Endothelial cell of umbilical vein (primary cell): ENCODE data around the gene USP35. TPM values are rescaled to one million over a fixed set of nuclear protein-coding genes. Genes with fewer than 3 reads are reported as not detected.

Experiments
- BruUV-seq: library from RNA; stranded (reverse); fragments of 400-500 nt; replicated peaks from 2 replicates; lab custom pipeline; 2021; lab: Mats Ljungman, UMichigan
- CTCF ChIA-PET: fragments of 300-600, 350-600 bp; sonication (Branson Sonifier 250); formaldehyde crosslinking; loops from one replicate; lab custom pipeline; 2021; ENCODE audit warnings: antibody characterized with exemption, inconsistent platforms; lab: Charles Lee
- POLR2A ChIA-PET: fragments of 300-600, 350-600 bp; sonication (Branson Sonifier 250); formaldehyde crosslinking; loops from one replicate; lab custom pipeline; 2021; ENCODE audit warnings: antibody characterized with exemption, inconsistent platforms; lab: Charles Lee
- DNase-seq: peaks from one replicate; pipeline ENCODE4 v3.0.0-alpha.2; 2011; ENCODE audit warnings: low read depth, low spot score
- FAIRE-seq: peaks from 2 replicates; lab custom pipeline; 2011; peaks lifted over from hg19 to GRCh38; lab: Jason Lieb, UNC
- H2AFZ ChIP-seq: 2 replicates; pipeline ENCODE4 v1.6.0; 2012; ENCODE audit warnings: low read depth, low read length, control low read depth, inconsistent platforms
- H3K27ac ChIP-seq: 2 replicates; pipeline ENCODE4 v1.5.1; 2011; ENCODE audit warnings: low read depth, mild to moderate bottlenecking, control low read depth, low read length, moderate library complexity; ENCODE audit not compliant: insufficient read depth
- H3K27me3 ChIP-seq, 2 experiments: 2 replicates each; pipeline versions ENCODE4 v1.6.0 to v1.6.1; 2011; ENCODE audit warnings: low read length in 2 of 2, mixed read lengths in 1 of 2; ENCODE audit not compliant: control insufficient read depth in 2 of 2, insufficient read depth in 2 of 2
- H3K36me3 ChIP-seq, 2 experiments: 2 replicates in 1 of 2; 3 replicates in 1 of 2; pipeline ENCODE4 v1.5.1; 2011; ENCODE audit warnings: low read length in 2 of 2, mild to moderate bottlenecking in 1 of 2, moderate library complexity in 1 of 2; ENCODE audit not compliant: control insufficient read depth in 2 of 2, insufficient read depth in 2 of 2; ENCODE audit errors: extremely low read depth in 1 of 2
- H3K4me1 ChIP-seq: 3 replicates; pipeline ENCODE4 v1.5.1; 2011; ENCODE audit warnings: mild to moderate bottlenecking, low read length; ENCODE audit not compliant: control insufficient read depth, insufficient read depth; ENCODE audit errors: extremely low read depth
- H3K4me2 ChIP-seq: 2 replicates; pipeline ENCODE4 v1.6.1; 2011; ENCODE audit warnings: low read length, control low read depth, mixed read lengths; ENCODE audit not compliant: insufficient read depth
- H3K4me3 ChIP-seq, 3 experiments: fragments of 200-600 bp in 1 of 3; sonication (generic), shearing (Covaris generic) in 1 of 3; replicated peaks in 1 of 3; 2 replicates each; pipeline ENCODE4 v1.5.1; 2011 to 2016; ENCODE audit warnings: control low read depth in 3 of 3, low read length in 3 of 3, mild to moderate bottlenecking in 2 of 3, inconsistent platforms in 1 of 3, low read depth in 1 of 3, moderate library complexity in 1 of 3; ENCODE audit not compliant: insufficient read depth in 1 of 3
- H3K79me2 ChIP-seq: 2 replicates; pipeline ENCODE4 v1.6.0; 2012; ENCODE audit warnings: low read length, inconsistent platforms; ENCODE audit not compliant: control insufficient read depth, insufficient read depth
- H3K9ac ChIP-seq: replicated peaks from 2 replicates; pipeline ENCODE3; 2011; ENCODE audit warnings: low read length, control low read depth; ENCODE audit not compliant: insufficient read depth; ENCODE audit errors: extremely low read depth
- H3K9me1 ChIP-seq: replicated peaks from 3 replicates; pipeline ENCODE4 v1.6.0; 2011; ENCODE audit warnings: mild to moderate bottlenecking, low read length; ENCODE audit not compliant: control insufficient read depth, insufficient read depth; ENCODE audit errors: extremely low read depth
- H3K9me3 ChIP-seq: replicated peaks from 2 replicates; pipeline ENCODE4 v1.5.1; 2012; ENCODE audit warnings: low read length, inconsistent platforms; ENCODE audit not compliant: control insufficient read depth, insufficient read depth
- H4K20me1 ChIP-seq: replicated peaks from 2 replicates; pipeline ENCODE3; 2011; ENCODE audit warnings: mild to moderate bottlenecking, low read length; ENCODE audit not compliant: control insufficient read depth, insufficient read depth; ENCODE audit errors: extremely low read depth
- CTCF ChIP-seq, 2 donors: IDR thresholded peaks; 1 replicate in 1 of 2; 2 replicates in 1 of 2; pipeline ENCODE4 v1.5.1; 2011; ENCODE audit warnings: low read length in 2 of 2, mild to moderate bottlenecking in 2 of 2, moderate library complexity in 2 of 2, control low read depth in 1 of 2, inconsistent platforms in 1 of 2, low read depth in 1 of 2; ENCODE audit not compliant: insufficient read depth in 1 of 2; ENCODE audit errors: extremely low read depth in 1 of 2
- FOS ChIP-seq: IDR thresholded peaks from 2 replicates; pipeline ENCODE4 v1.6.1; 2011; ENCODE audit warnings: mild to moderate bottlenecking, low read length, moderate library complexity, borderline replicate concordance; ENCODE audit not compliant: insufficient read depth
- GATA2 ChIP-seq: IDR thresholded peaks from 2 replicates; pipeline ENCODE4 v1.7.0; 2011; ENCODE audit warnings: low read depth, mild to moderate bottlenecking, moderate library complexity, mixed read lengths, low read length; ENCODE audit not compliant: insufficient read length, insufficient read depth
- MYC ChIP-seq: IDR thresholded peaks from one replicate; pipeline ENCODE4 v1.6.1; 2011; ENCODE audit warnings: mild to moderate bottlenecking, low read depth, low read length
- POLR2A ChIP-seq: IDR thresholded peaks from 2 replicates; pipeline ENCODE4 v1.6.1; 2012; ENCODE audit warnings: low read depth, mild to moderate bottlenecking, control low read depth, low read length
- POLR2AphosphoS5 ChIP-seq: IDR thresholded peaks from 2 replicates; pipeline ENCODE4 v1.6.1; 2012; ENCODE audit warnings: low read depth, mild to moderate bottlenecking, control low read depth, low read length, moderate library complexity; ENCODE audit not compliant: insufficient read depth
- dilution Hi-C: fragments of 300-500 bp; cut with MboI; formaldehyde crosslinking; loops from one replicate; pipeline ENCODE4 v1.15.0; 2019; ENCODE audit warnings: low sequenced_read_pairs; ENCODE audit not compliant: extremely low pct_ligation_motif_present
- intact Hi-C: fragments of 100-400 bp; cut with micrococcal nuclease; formaldehyde crosslinking; loops from one replicate; pipeline ENCODE4 v1.10.0; 2022
- polyA plus RNA-seq, 4 experiments: library from polyadenylated mRNA; depleted of rRNA in 3 of 4; stranded (reverse) in 3 of 4; unstranded in 1 of 4; fragments of >200 nt; gene quantifications; 2 replicates each; pipeline versions ENCODE4 v1.2.1 to v1.2.3, GENCODE V29; 2011 to 2012; ENCODE audit warnings: missing spikeins in 1 of 4
- total RNA-seq: library from RNA; stranded (reverse); gene quantifications from 2 replicates; pipeline ENCODE4 v1.2.3, GENCODE V29; 2021

The USP35 gene
- total and polyA plus RNA-seq, 2 donors (not counting 3 experiments of a cell fraction or from before 2014, with no cell fraction given): 8.9 to 12.4 TPM

GRCh38 chr11:78168539-78169477, 19.9 kb upstream of the USP35 start:
- Histone ChIP-seq H3K79me2 (no peaks in the 10 kb centered on the region), H4K20me1 (no peaks in the 10 kb centered on the region), H3K36me3 (peaks cover 0 to 7% of the 10 kb centered on the region in 2 experiments), H3K4me1 (peaks cover 12% of the 10 kb centered on the region), H3K4me3 (no peak overlapping the region), H3K9ac (peak overlapping the region; percentile 36), H3K27me3 (no peaks in the 10 kb centered on the region), H3K9me3 (no peaks in the 10 kb centered on the region), H3K9me1 (no peaks in the 10 kb centered on the region), H3K27ac (peak overlapping the region; percentile 46), H2AFZ (peak overlapping the region; percentile 91), H3K4me2 (no peak overlapping the region)
- DNase-seq (peak; percentile 88), FAIRE-seq (peak; percentile 83)
- BruUV-seq: no TSS peak
- ChIA-PET CTCF (no interaction called here), POLR2A (interaction anchor here (0.5 kb wide), 1 partner anchor 80 kb away, joined by 4 read pairs; no protein-coding TSS in a partner anchor)
- dilution Hi-C loops (no loop called here), intact Hi-C loops (no loop called here)
- TF ChIP-seq POLR2AphosphoS5 (peak; percentile 40), MYC (no peak), GATA2 (no peak), POLR2A (no peak), CTCF (IDR thresholded peaks at IDR 0.05; ENCODE audit: extremely low read depth in 1 of 2, insufficient read depth in 1 of 2, low read depth in 1 of 2, low read length in 2 of 2) (no peak), FOS (no peak)
